Astrocyte (in vitro differentiated cells and primary cell): ENCODE measurements around the gene ZNF532.

ENCODE experiments used
- EZH2 ChIP-seq: IDR thresholded peaks from 2 replicates; pipeline ENCODE4 v1.6.1; 2012; ENCODE audit warnings: mild to moderate bottlenecking, low read length, inconsistent platforms; ENCODE audit not compliant: insufficient read depth
- TF ChIP-seq, protein P1 (sequence below): IDR thresholded peaks from 2 replicates; pipeline ENCODE4 v1.5.1; 2011; ENCODE audit warnings: low read depth, mild to moderate bottlenecking, inconsistent platforms, low read length, moderate library complexity; ENCODE audit not compliant: insufficient read depth

DNA sequence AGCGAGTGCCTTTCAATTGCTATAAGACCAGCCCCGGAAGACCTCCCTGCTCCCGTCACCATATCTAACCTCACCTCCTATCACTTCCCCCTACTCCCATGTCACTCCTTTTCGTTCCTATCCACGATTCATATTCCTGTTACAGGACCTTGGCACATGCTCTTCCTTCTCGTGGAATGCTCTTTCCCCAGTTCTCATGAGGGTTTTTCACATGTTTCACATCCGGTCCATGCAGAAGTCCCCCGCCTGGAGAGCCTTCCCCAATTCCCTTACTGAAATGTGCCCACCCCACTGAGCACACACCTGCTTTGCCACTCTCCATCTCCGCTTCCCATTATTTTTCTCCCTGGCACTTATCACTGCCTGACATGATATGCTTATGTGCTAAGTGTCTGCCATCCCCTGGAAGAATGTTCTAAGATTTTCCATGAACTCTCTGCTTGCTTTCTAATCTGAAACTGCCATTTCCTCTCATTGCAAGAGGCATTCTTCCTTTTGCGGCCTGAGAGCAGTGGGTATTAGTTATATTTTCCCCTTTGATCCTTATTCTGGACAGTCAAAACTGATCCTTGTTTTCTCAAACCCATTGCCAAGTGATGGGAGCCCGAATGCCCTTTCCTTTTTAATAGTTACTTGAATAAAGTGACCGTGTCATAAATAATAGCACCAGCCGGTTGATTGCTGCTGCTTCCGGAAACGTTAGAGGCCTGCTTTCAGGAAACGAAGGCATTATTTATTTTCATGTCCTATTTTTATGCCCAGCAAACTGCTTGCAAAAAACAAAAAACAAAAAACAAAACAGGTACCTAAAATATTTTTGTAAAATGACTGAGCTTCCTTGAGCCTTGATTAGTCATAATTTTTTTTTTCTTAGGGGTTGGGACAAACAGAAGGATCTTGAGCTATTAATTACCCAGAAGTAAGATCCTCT is 127.9 kb downstream of the ZNF532 start:
- TF ChIP-seq, protein P1, sequence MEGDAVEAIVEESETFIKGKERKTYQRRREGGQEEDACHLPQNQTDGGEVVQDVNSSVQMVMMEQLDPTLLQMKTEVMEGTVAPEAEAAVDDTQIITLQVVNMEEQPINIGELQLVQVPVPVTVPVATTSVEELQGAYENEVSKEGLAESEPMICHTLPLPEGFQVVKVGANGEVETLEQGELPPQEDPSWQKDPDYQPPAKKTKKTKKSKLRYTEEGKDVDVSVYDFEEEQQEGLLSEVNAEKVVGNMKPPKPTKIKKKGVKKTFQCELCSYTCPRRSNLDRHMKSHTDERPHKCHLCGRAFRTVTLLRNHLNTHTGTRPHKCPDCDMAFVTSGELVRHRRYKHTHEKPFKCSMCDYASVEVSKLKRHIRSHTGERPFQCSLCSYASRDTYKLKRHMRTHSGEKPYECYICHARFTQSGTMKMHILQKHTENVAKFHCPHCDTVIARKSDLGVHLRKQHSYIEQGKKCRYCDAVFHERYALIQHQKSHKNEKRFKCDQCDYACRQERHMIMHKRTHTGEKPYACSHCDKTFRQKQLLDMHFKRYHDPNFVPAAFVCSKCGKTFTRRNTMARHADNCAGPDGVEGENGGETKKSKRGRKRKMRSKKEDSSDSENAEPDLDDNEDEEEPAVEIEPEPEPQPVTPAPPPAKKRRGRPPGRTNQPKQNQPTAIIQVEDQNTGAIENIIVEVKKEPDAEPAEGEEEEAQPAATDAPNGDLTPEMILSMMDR: no peak
- no peak for TF ChIP-seq EZH2
